H1 (cell line): ENCODE results near the gene STXBP2. TPM values are rescaled to one million over a fixed set of nuclear protein-coding genes. Genes with fewer than 3 reads are reported as not detected.

Experiments used
- CTCF ChIA-PET: fragments of 300-600 bp; sonication (Branson Sonifier 250); formaldehyde crosslinking; loops from one replicate; lab custom pipeline; 2021; ENCODE audit not compliant: partially characterized antibody; lab: Charles Lee
- POLR2A ChIA-PET: fragments of 300-600 bp; sonication (Branson Sonifier 250); formaldehyde crosslinking; loops from one replicate; lab custom pipeline; 2021; ENCODE audit warnings: inconsistent platforms; ENCODE audit not compliant: partially characterized antibody; lab: Charles Lee
- DNase-seq, 2 experiments: peaks; one replicate each; pipeline versions ENCODE4 v3.0.0 to v3.0.0-alpha.2; 2010 to 2022; ENCODE audit warnings: low spot score in 2 of 2, low read depth in 1 of 2, mixed read lengths in 1 of 2
- FAIRE-seq: peaks from 2 replicates; lab custom pipeline; 2011; peaks lifted over from hg19 to GRCh38; lab: Jason Lieb, UNC
- H2AFZ ChIP-seq: 2 replicates; pipeline ENCODE4 v1.8.1; 2012; ENCODE audit warnings: low read length, inconsistent platforms
- H2AK5ac ChIP-seq: 2 replicates; pipeline ENCODE4 v1.6.1; 2013; ENCODE audit warnings: low read depth, low read length
- H2BK120ac ChIP-seq: replicated peaks from 2 replicates; pipeline ENCODE3; 2013; ENCODE audit warnings: low read depth, low read length, inconsistent platforms
- H2BK12ac ChIP-seq: 2 replicates; pipeline ENCODE4 v1.6.1; 2013; ENCODE audit warnings: low read depth, low read length
- H2BK15ac ChIP-seq: 2 replicates; pipeline ENCODE4 v1.6.1; 2013; ENCODE audit warnings: low read length
- H2BK20ac ChIP-seq: 2 replicates; pipeline ENCODE4 v1.6.1; 2013; ENCODE audit warnings: low read length
- H2BK5ac ChIP-seq: 2 replicates; pipeline ENCODE4 v1.6.1; 2013; ENCODE audit warnings: low read depth, low read length
- H3K14ac ChIP-seq: 2 replicates; pipeline ENCODE4 v1.6.1; 2013; ENCODE audit warnings: inconsistent platforms; ENCODE audit not compliant: insufficient read length
- H3K18ac ChIP-seq: 2 replicates; pipeline ENCODE4 v1.6.1; 2013; ENCODE audit warnings: low read length; ENCODE audit errors: extremely low read depth
- H3K23ac ChIP-seq: 2 replicates; pipeline ENCODE4 v1.6.1; 2013; ENCODE audit warnings: inconsistent platforms; ENCODE audit not compliant: insufficient read length
- H3K23me2 ChIP-seq: 2 replicates; pipeline ENCODE4 v1.6.1; 2013; ENCODE audit warnings: low read depth, low read length
- H3K27ac ChIP-seq: 2 replicates; pipeline ENCODE4 v1.6.1; 2011; ENCODE audit warnings: low read depth, low read length, inconsistent platforms
- H3K27me3 ChIP-seq, 4 experiments: replicated peaks in 1 of 4; 1 replicate in 1 of 4; 2 replicates in 3 of 4; pipeline versions ENCODE4 v1.6.1 to v1.8.1; 2011 to 2013; ENCODE audit warnings: low read length in 3 of 4, mild to moderate bottlenecking in 3 of 4, inconsistent platforms in 2 of 4, mixed read lengths in 2 of 4, moderate library complexity in 1 of 4; ENCODE audit not compliant: control insufficient read depth in 3 of 4, insufficient read depth in 3 of 4; ENCODE audit errors: extremely low read depth in 1 of 4
- H3K36me3 ChIP-seq, 4 experiments: 2 replicates each; pipeline versions ENCODE4 v1.6.1 to v1.8.1; 2011 to 2013; ENCODE audit warnings: mild to moderate bottlenecking in 4 of 4, low read length in 3 of 4, moderate library complexity in 2 of 4, control low read depth in 1 of 4, inconsistent platforms in 1 of 4; ENCODE audit not compliant: insufficient read depth in 4 of 4, control insufficient read depth in 2 of 4
- H3K4ac ChIP-seq: replicated peaks from 2 replicates; pipeline ENCODE3; 2013; ENCODE audit warnings: low read length, low read depth, mixed read lengths, inconsistent platforms; ENCODE audit not compliant: insufficient read length
- H3K4me1 ChIP-seq, 4 experiments: replicated peaks in 1 of 4; 1 replicate in 1 of 4; 2 replicates in 3 of 4; pipeline versions ENCODE4 v1.6.1 to v1.8.1; 2011 to 2013; ENCODE audit warnings: low read length in 3 of 4, inconsistent platforms in 2 of 4, mixed read lengths in 1 of 4; ENCODE audit not compliant: insufficient read depth in 4 of 4, control insufficient read depth in 3 of 4
- H3K4me2 ChIP-seq, 2 experiments: 2 replicates each; pipeline versions ENCODE4 v1.6.1 to v1.8.1; 2011 to 2013; ENCODE audit warnings: low read depth in 2 of 2, low read length in 2 of 2, control low read depth in 1 of 2, inconsistent platforms in 1 of 2, mild to moderate bottlenecking in 1 of 2; ENCODE audit not compliant: insufficient read depth in 1 of 2
- H3K4me3 ChIP-seq, 4 experiments: fragments of 200-600, 300-600 bp in 1 of 4; sonication (generic), shearing (Covaris generic), sonication (Bioruptor Twin) in 1 of 4; 2 replicates each; pipeline versions ENCODE4 v1.5.1 to v1.8.1; 2011 to 2016; ENCODE audit warnings: low read length in 4 of 4, low read depth in 3 of 4, control low read depth in 2 of 4, inconsistent platforms in 2 of 4, mild to moderate bottlenecking in 2 of 4, mixed read lengths in 1 of 4, moderate library complexity in 1 of 4; ENCODE audit not compliant: insufficient read depth in 2 of 4; ENCODE audit errors: extremely low read depth in 1 of 4
- H3K56ac ChIP-seq: replicated peaks from 2 replicates; pipeline ENCODE3; 2013; ENCODE audit warnings: low read depth, mild to moderate bottlenecking, mixed read lengths, low read length, inconsistent platforms; ENCODE audit not compliant: insufficient read length
- H3K79me1 ChIP-seq: 2 replicates; pipeline ENCODE4 v1.6.1; 2013; ENCODE audit warnings: low read depth, low read length, control low read depth
- H3K79me2 ChIP-seq, 2 experiments: 2 replicates each; pipeline versions ENCODE4 v1.6.1 to v1.8.1; 2012 to 2013; ENCODE audit warnings: low read length in 2 of 2, mild to moderate bottlenecking in 2 of 2, inconsistent platforms in 1 of 2; ENCODE audit not compliant: insufficient read depth in 2 of 2, control insufficient read depth in 1 of 2
- H3K9ac ChIP-seq, 4 experiments: replicated peaks in 1 of 4; 1 replicate in 1 of 4; 2 replicates in 3 of 4; pipeline versions ENCODE4 v1.6.1 to v1.8.1; 2011 to 2013; ENCODE audit warnings: low read depth in 3 of 4, low read length in 3 of 4, control low read depth in 2 of 4, mild to moderate bottlenecking in 2 of 4, moderate library complexity in 2 of 4, inconsistent platforms in 1 of 4; ENCODE audit errors: extremely low read depth in 1 of 4
- H3K9me3 ChIP-seq, 2 experiments: 2 replicates each; pipeline versions ENCODE4 v1.6.1 to v1.8.1; 2012 to 2013; ENCODE audit warnings: mild to moderate bottlenecking in 2 of 2, moderate library complexity in 2 of 2, control low read depth in 1 of 2, inconsistent platforms in 1 of 2, low read depth in 1 of 2, low read length in 1 of 2, mixed read lengths in 1 of 2; ENCODE audit not compliant: insufficient read depth in 2 of 2
- H4K20me1 ChIP-seq, 2 experiments: replicated peaks in 1 of 2; 2 replicates each; pipeline versions ENCODE3 to v1.8.1; 2011 to 2013; ENCODE audit warnings: inconsistent platforms in 2 of 2, low read length in 2 of 2, mild to moderate bottlenecking in 1 of 2; ENCODE audit not compliant: insufficient read depth in 2 of 2, control insufficient read depth in 1 of 2
- H4K5ac ChIP-seq: 2 replicates; pipeline ENCODE4 v1.6.1; 2013; ENCODE audit warnings: low read length, low read depth, mixed read lengths, inconsistent platforms; ENCODE audit not compliant: insufficient read length
- H4K8ac ChIP-seq: 2 replicates; pipeline ENCODE4 v1.8.0; 2013; ENCODE audit warnings: mild to moderate bottlenecking, moderate library complexity, low read length, inconsistent platforms; ENCODE audit not compliant: insufficient read depth; ENCODE audit errors: extremely low read depth
- H4K91ac ChIP-seq: replicated peaks from 2 replicates; pipeline ENCODE3; 2013; ENCODE audit warnings: low read length, mixed read lengths, inconsistent platforms; ENCODE audit not compliant: insufficient read length
- BCL11A ChIP-seq, 2 experiments: IDR thresholded peaks; one replicate each; pipeline ENCODE4 v1.6.1; 2011; ENCODE audit warnings: low read depth in 2 of 2, low read length in 2 of 2, mild to moderate bottlenecking in 2 of 2
- CHD1 ChIP-seq: IDR thresholded peaks from 2 replicates; pipeline ENCODE4 v1.6.1; 2012; ENCODE audit warnings: low read depth, low read length, improper control_type of control experiment
- EGR1 ChIP-seq: IDR thresholded peaks from 2 replicates; pipeline ENCODE4 v1.6.1; 2011; ENCODE audit warnings: low read depth, low read length, borderline replicate concordance
- JUND ChIP-seq: IDR thresholded peaks from 2 replicates; pipeline ENCODE4 v1.6.1; 2011; ENCODE audit warnings: mild to moderate bottlenecking, improper control_type of control experiment, low read length
- MAFK ChIP-seq: IDR thresholded peaks from 2 replicates; pipeline ENCODE4 v1.6.1; 2012; ENCODE audit warnings: low read depth, mild to moderate bottlenecking, improper control_type of control experiment, low read length
- PHF8 ChIP-seq: fragments of 200-600 bp; sonication (generic); conservative IDR thresholded peaks from 2 replicates; pipeline ENCODE4 v1.7.1; 2012; ENCODE audit warnings: low read depth, mild to moderate bottlenecking, inconsistent platforms, low read length, moderate library complexity
- RAD21 ChIP-seq, 2 experiments: IDR thresholded peaks in 1 of 2; conservative IDR thresholded peaks in 1 of 2; 2 replicates each; pipeline ENCODE4 v1.6.1; 2011; ENCODE audit warnings: low read depth in 2 of 2, low read length in 2 of 2, improper control_type of control experiment in 1 of 2, inconsistent platforms in 1 of 2, mild to moderate bottlenecking in 1 of 2, moderate library complexity in 1 of 2
- SAP30 ChIP-seq: fragments of 300-600 bp; sonication (generic); IDR thresholded peaks from 2 replicates; pipeline ENCODE4 v1.7.1; 2012; ENCODE audit warnings: low read length, moderate library complexity, mild to moderate bottlenecking, inconsistent platforms; ENCODE audit not compliant: insufficient read depth, insufficient replicate concordance
- WGBS, 2 experiments: shearing (Covaris generic) in 1 of 2; methylation state at CpG; one replicate each; pipeline versions ENCODE4 v1.1.6 to v1.1.7; 2013 to 2015; ENCODE audit warnings: low lambda C conversion rate in 2 of 2, mixed read lengths in 2 of 2, inconsistent platforms in 1 of 2, low coverage in 1 of 2, missing lambda C conversion rate in 1 of 2; ENCODE audit not compliant: insufficient replicate concordance in 2 of 2, insufficient coverage in 1 of 2, insufficient read length in 1 of 2; ENCODE audit errors: extremely low coverage in 1 of 2, missing lambda C conversion rate in 1 of 2; 5-methylcytosine and 5-hydroxymethylcytosine counted together
- polyA plus RNA-seq, 7 experiments: library from polyadenylated mRNA; depleted of rRNA in 3 of 7; stranded (reverse) in 5 of 7; unstranded in 2 of 7; fragments of >200 nt in 5 of 7; fragments of 200-250 nt in 2 of 7; gene quantifications; 1 replicate in 5 of 7; 2 replicates in 1 of 7; 4 replicates in 1 of 7; pipeline versions ENCODE4 v1.2.1 to v1.2.3, GENCODE V29; 2011 to 2013; ENCODE audit warnings: missing spikeins in 2 of 7, mixed read lengths in 2 of 7
- total RNA-seq: library from RNA; stranded (reverse); fragmentation: NEBNext Ultra II Directional; extraction: Animal tissue kit (Norgen Biotek cat#: 25700); gene quantifications from 2 replicates; pipeline ENCODE4 v1.2.1, GENCODE V29; 2021

STXBP2 gene
- total and polyA plus RNA-seq, 2 of the 8 experiments (the other 6 are each of a cell fraction or from before 2014, with no cell fraction given): 52.9 to 53.8 TPM

DNA sequence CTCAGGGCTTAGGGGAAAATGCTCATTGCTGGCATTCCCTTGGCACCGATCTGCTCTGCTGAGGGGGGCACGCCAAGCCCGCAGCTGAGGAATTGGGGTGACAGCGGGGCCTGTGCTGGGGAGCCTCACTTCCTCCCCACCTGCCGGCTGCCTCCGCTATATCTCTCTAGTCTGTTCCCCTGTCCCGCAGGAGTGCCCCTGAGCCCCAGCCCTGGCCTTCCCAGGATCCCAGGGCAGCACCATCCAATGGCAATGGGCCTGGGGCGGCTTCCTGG, 9.5 kb downstream of the STXBP2 start:
- Histone ChIP-seq H3K4ac (no peak overlapping the region), H2BK120ac (no peak overlapping the region), H3K9ac (no peak overlapping the region), H4K91ac (no peak overlapping the region), H3K14ac (no peak overlapping the region), H3K9me3 (no peaks in the 10 kb centered on the region), H4K5ac (no peak overlapping the region), H3K27me3 (peaks cover 0 to 8% (median under 1%) of the 10 kb centered on the region in 4 experiments; a peak in 3 of 7 replicates), H3K79me1 (no peaks in the 10 kb centered on the region), H2BK20ac (no peak overlapping the region), H3K4me1 (peaks cover 0 to 5% (median 0%) of the 10 kb centered on the region in 4 experiments; a peak in 4 of 7 replicates), H2BK15ac (no peak overlapping the region), H3K79me2 (no peaks in the 10 kb centered on the region), H3K4me3 (no peak overlapping the region), H3K36me3 (peaks cover 0 to 3% (median 0%) of the 10 kb centered on the region in 4 experiments; a peak in 1 of 8 replicates), H2AFZ (no peak overlapping the region), H4K20me1 (peaks cover 0 to 6% of the 10 kb centered on the region in 2 experiments), H3K18ac (no peak overlapping the region), H2AK5ac (no peak overlapping the region), H3K27ac (no peak overlapping the region), H2BK12ac (no peak overlapping the region), H3K56ac (no peak overlapping the region), H3K4me2 (no peak overlapping the region), H3K23ac (no peak overlapping the region), H4K8ac (peak overlapping the region; percentile 21; the same call in 1 of the 2 replicates), H3K23me2 (no peaks in the 10 kb centered on the region), H2BK5ac (no peak overlapping the region)
- TF ChIP-seq PHF8: no peak
- TF ChIP-seq MAFK: no peak
- no peak for TF ChIP-seq EGR1
- TF ChIP-seq BCL11A (IDR thresholded peaks at IDR 0.05; ENCODE audit: low read depth in 2 of 2, low read length in 2 of 2): no peak
- no peak for TF ChIP-seq CHD1
- TF ChIP-seq SAP30: no peak
- no peak for TF ChIP-seq RAD21 (IDR thresholded peaks at IDR 0.05 in 1 of 2, conservative IDR thresholded peaks at IDR 0.05 in 1 of 2; ENCODE audit: low read depth in 2 of 2, low read length in 2 of 2)
- TF ChIP-seq JUND: no peak
- DNase-seq (no peak), FAIRE-seq (no peak)
- WGBS, 2 experiments: 89% methylated on average over 7 of the region's 8 CpGs; no CpG with 5 or more reads in 1 of the 2 experiments
- ChIA-PET CTCF (no interaction called here), POLR2A (interaction anchor here (1.3 kb wide), 1 partner anchor 16 kb away, joined by 4 read pairs; the partner anchor contains the start of gene PET100)
